Regular cardiac myocyte (primary cell): Measurements from ENCODE around the gene NMUR1. TPM values are rescaled to one million over a fixed set of nuclear protein-coding genes. Genes with fewer than 3 reads are reported as not detected.

Experiments used
- total RNA-seq: library from RNA; depleted of rRNA; stranded (reverse); fragments of >200 nt; gene quantifications from 2 replicates; pipeline ENCODE4 v1.2.3, GENCODE V29; 2014

NMUR1 gene, protein sequence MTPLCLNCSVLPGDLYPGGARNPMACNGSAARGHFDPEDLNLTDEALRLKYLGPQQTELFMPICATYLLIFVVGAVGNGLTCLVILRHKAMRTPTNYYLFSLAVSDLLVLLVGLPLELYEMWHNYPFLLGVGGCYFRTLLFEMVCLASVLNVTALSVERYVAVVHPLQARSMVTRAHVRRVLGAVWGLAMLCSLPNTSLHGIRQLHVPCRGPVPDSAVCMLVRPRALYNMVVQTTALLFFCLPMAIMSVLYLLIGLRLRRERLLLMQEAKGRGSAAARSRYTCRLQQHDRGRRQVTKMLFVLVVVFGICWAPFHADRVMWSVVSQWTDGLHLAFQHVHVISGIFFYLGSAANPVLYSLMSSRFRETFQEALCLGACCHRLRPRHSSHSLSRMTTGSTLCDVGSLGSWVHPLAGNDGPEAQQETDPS
- under 0.01 TPM in 1 of 2 replicates, not detected in the other for total RNA-seq

DNA sequence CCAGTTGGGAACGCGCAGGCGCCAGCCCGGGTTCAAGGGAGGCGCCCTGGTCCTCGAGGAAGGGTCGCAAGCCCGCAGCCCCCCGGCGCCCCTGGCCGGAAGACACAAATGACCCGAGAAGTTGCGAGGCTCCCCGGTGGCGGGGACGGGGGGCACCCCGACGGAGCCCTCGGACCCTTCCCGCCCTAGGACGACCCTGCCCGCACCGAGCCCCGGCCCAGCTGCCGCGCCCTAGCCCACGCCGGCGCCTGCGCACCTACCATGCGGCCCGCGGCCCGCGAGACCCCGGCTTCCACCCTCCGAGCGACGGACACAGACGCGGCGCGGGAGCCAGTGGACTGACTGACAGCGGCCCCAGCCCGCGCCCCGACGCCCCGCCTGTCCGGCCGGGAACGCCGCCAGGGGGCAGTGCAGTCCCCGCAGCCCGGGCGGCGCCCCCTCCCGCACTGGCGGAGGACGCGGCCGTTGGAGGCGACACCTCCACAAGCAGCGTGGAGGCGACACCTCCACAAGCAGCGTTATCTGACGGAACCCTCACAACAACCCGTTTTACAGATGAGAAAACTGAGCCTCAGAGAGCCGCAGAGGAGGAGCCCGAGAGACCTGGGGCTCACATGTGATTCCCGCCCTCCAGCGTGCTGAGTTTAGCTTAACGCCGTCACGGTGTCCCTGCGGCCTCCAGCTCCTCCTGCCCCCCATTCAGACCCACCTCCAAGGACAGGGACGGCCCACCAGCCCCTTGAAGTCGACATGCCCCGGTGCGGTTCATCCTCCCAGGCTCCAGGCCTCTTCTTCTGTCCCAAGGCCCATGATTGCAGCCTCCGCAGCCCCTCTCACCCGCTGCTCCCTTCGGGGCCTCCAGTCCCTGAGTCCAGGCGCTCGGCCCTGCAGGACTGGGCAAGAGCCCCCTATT lies at the start of gene NMUR1:
TSS of gene NMUR1 (minus strand) at position 347 of the 913 bp plus-strand sequence. CDS start at position 263, 84 bp downstream.

Other genes with a start within 250 kb of the NMUR1 start
- gene B3GNT7, start 134.7 kb downstream of the NMUR1 start, total RNA-seq: under 0.01 and 0.56 TPM in 2 replicates
- 102 and 346 TPM in 2 replicates for gene NCL, start 66.0 kb downstream of the NMUR1 start, total RNA-seq
- not detected in 2 replicates for gene TEX44, start 62.4 kb upstream of the NMUR1 start, total RNA-seq
- gene PTMA, start 178.1 kb upstream of the NMUR1 start, total RNA-seq: 519 and 668 TPM in 2 replicates